ENCODE measurements around the gene RCHY1.

Gene RCHY1

DNA sequence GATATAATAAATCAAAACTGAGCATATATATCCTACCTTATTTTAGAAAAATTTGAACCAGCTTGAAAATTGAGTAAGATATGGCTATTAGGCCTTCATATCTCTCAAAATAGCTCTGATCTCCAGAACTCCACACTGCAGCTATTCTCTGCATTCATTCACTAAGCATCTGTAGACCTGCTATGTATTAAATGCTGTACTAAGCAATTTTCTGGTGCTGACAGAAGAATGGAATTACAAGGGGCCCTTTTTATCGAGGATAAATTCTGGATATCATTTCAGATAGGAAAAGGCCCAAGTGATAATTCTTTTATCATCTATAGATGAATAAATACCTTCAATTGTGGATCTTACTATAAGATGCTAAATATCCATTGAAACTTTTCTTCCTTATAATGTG, 1.9 kb upstream of the RCHY1 start:
- TF ChIP-seq, protein P1, sequence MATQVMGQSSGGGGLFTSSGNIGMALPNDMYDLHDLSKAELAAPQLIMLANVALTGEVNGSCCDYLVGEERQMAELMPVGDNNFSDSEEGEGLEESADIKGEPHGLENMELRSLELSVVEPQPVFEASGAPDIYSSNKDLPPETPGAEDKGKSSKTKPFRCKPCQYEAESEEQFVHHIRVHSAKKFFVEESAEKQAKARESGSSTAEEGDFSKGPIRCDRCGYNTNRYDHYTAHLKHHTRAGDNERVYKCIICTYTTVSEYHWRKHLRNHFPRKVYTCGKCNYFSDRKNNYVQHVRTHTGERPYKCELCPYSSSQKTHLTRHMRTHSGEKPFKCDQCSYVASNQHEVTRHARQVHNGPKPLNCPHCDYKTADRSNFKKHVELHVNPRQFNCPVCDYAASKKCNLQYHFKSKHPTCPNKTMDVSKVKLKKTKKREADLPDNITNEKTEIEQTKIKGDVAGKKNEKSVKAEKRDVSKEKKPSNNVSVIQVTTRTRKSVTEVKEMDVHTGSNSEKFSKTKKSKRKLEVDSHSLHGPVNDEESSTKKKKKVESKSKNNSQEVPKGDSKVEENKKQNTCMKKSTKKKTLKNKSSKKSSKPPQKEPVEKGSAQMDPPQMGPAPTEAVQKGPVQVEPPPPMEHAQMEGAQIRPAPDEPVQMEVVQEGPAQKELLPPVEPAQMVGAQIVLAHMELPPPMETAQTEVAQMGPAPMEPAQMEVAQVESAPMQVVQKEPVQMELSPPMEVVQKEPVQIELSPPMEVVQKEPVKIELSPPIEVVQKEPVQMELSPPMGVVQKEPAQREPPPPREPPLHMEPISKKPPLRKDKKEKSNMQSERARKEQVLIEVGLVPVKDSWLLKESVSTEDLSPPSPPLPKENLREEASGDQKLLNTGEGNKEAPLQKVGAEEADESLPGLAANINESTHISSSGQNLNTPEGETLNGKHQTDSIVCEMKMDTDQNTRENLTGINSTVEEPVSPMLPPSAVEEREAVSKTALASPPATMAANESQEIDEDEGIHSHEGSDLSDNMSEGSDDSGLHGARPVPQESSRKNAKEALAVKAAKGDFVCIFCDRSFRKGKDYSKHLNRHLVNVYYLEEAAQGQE (IDR thresholded peaks at IDR 0.05; ENCODE audit: insufficient read depth in 1 of 2, low read depth in 2 of 2, low read length in 2 of 2), result no peak
- no peak for TF ChIP-seq SIN3A (IDR thresholded peaks at IDR 0.05; ENCODE audit: borderline replicate concordance, insufficient read depth, low read length)
- no peak for TF ChIP-seq TAF1 (IDR thresholded peaks at IDR 0.05; ENCODE audit: borderline replicate concordance, insufficient read depth, low read length)
- TF ChIP-seq FOXP2 (optimal IDR thresholded peaks at IDR 0.05; ENCODE audit: borderline replicate concordance, extremely low read depth, extremely low read length, insufficient read depth), result no peak
- TF ChIP-seq POLR2AphosphoS5 (IDR thresholded peaks at IDR 0.05; ENCODE audit: low read depth, low read length), result no peak

DNA sequence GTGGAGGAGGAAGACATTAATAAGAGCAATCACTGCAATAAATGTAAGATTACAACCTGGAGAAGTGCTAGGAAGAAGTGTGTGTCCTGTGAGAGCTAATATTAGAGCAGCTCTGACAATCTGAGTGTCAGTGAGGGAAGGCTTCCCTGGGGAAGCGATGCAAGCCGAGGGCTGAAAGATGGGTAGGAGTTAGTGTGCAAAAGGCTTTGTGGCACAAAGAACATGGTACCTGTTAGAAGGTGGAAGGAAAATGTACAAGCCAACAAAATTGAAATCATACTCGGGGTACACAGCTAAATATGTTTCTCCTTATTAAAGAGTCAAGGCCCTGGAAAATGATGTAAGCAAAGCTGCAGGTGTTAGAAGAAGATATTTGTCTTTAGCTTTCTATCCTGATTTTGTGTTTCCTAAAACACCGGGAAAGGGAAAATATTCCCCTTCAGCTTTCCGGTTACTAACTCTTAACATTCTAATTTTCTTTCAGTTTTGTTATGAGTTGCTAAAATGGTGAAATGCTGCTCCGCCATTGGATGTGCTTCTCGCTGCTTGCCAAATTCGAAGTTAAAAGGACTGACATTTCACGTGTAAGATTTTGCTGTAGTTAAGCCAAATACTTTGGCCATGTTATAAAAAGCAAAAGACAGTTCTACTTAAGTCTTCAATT, 878 bp upstream of the RCHY1 start:
- TF ChIP-seq TAF1 (IDR thresholded peaks at IDR 0.05; ENCODE audit: borderline replicate concordance, insufficient read depth, low read length) (no peak), POLR2AphosphoS5 (IDR thresholded peaks at IDR 0.05; ENCODE audit: low read depth, low read length) (no peak), FOXP2 (optimal IDR thresholded peaks at IDR 0.05; ENCODE audit: borderline replicate concordance, extremely low read depth, extremely low read length, insufficient read depth) (no peak), SIN3A (IDR thresholded peaks at IDR 0.05; ENCODE audit: borderline replicate concordance, insufficient read depth, low read length) (no peak)
- TF ChIP-seq, protein P1 (IDR thresholded peaks at IDR 0.05; ENCODE audit: insufficient read depth in 1 of 2, low read depth in 2 of 2, low read length in 2 of 2), result no peak

DNA sequence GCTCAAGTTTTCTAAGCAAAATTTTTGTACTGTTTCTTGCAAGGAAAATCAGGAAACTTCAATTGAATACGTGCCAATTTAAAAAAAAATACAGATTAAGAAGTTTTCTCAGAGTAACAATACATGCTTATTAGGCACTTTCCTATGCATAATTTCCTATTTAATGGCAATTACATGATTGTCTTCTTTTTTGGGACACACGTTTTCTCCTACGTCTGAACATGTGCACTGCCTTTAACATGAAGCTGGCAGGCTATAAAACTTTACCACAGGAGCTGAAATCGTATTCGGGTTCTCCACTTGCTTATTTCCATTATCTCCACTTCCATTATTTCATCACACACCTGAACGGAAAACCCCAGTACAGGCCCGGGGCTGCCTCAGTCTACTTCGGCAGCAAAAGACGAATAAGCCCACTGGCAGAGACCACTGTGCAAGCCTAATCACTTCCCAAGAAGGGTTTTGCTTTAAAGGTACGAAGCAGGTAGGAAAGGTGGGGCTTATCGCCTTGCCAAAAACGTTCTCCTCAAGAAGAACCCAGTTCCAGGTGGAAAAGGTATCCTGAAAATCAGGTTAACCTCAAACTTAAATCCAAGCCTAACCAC, 575 bp downstream of the RCHY1 start:
- TF ChIP-seq, protein P1 (IDR thresholded peaks at IDR 0.05; ENCODE audit: insufficient read depth in 1 of 2, low read depth in 2 of 2, low read length in 2 of 2), result no peak
- TF ChIP-seq FOXP2 (optimal IDR thresholded peaks at IDR 0.05; ENCODE audit: borderline replicate concordance, extremely low read depth, extremely low read length, insufficient read depth) (no peak), TAF1 (IDR thresholded peaks at IDR 0.05; ENCODE audit: borderline replicate concordance, insufficient read depth, low read length) (no peak), POLR2AphosphoS5 (IDR thresholded peaks at IDR 0.05; ENCODE audit: low read depth, low read length) (no peak), SIN3A (IDR thresholded peaks at IDR 0.05; ENCODE audit: borderline replicate concordance, insufficient read depth, low read length) (no peak)

DNA sequence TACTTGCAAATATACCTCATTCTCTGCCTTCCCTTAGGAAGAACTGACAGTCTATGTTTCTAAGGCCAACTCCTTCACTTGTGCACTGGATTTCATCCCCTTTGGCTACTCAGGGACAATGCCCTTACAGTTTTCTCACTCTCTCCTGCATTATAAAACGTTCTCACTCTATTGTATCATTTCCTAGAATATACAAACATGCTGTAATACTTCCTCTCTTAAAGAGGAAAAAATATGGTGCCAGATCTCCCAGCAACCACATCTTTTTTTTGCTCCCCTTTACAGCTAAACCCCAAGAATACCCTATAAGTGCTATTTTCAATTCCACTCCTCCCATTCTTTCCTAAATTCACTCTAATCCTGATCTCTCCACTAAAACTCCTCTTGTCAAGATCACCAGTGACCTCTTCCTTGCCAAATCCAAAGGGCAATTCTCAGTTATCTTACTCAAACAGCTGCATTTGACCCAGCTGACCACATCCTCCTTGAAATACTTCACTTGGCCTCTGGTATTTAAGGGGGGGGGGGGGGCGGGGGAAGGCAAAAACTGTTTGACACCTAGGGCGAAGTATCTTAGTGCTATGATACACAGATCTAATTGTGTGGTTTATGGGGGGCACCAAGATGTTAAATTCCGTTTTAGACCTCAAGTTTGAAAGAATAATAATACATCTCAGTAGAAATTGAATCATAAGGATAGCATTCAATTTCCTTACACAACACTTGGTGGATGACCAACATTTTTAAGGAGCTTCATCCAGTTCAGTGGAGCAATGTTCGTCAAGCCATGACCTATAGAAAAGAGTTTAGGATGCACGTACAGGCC, 1.6 kb downstream of the RCHY1 start:
- TF ChIP-seq POLR2AphosphoS5 (IDR thresholded peaks at IDR 0.05; ENCODE audit: low read depth, low read length), result no peak
- TF ChIP-seq SIN3A (IDR thresholded peaks at IDR 0.05; ENCODE audit: borderline replicate concordance, insufficient read depth, low read length), result no peak
- no peak for TF ChIP-seq TAF1 (IDR thresholded peaks at IDR 0.05; ENCODE audit: borderline replicate concordance, insufficient read depth, low read length)
- no peak for TF ChIP-seq FOXP2 (optimal IDR thresholded peaks at IDR 0.05; ENCODE audit: borderline replicate concordance, extremely low read depth, extremely low read length, insufficient read depth)
- TF ChIP-seq, protein P1 (IDR thresholded peaks at IDR 0.05; ENCODE audit: insufficient read depth in 1 of 2, low read depth in 2 of 2, low read length in 2 of 2), result no peak
